Stimulated activated CD8-positive, alpha-beta memory T cell treated with anti-CD3 and anti-CD28 coated beads, Interleukin-12 subunit alpha, Interleukin-12 subunit beta, amount 100 ng/mL, for 24 hours (primary cell): ENCODE results near the gene MEOX1.

Source experiments
- DNase-seq: peaks from one replicate; pipeline ENCODE4 v3.0.0-alpha.2; 2020; ENCODE audit errors: extremely low read depth

Gene MEOX1

GRCh38 chr17:43679911-43680310, 18.2 kb upstream of the MEOX1 start:
- DNase-seq = no peak

- no peak for DNase-seq
These were observed 17.7 kb upstream of the MEOX1 start for GRCh38 chr17:43679401-43679800.

- no peak for DNase-seq
These were observed 14.7 kb upstream of the MEOX1 start for GRCh38 chr17:43676471-43676870.

- DNase-seq = no peak
These were observed 12.7 kb upstream of the MEOX1 start for GRCh38 chr17:43674394-43674793.

- DNase-seq = peak; percentile 39
These were observed 12.0 kb upstream of the MEOX1 start for GRCh38 chr17:43673516-43674323.

- no peak for DNase-seq
These were observed 10.2 kb upstream of the MEOX1 start for GRCh38 chr17:43671755-43672519.

GRCh38 chr17:43671031-43671692, 9.4 kb upstream of the MEOX1 start:
- DNase-seq = no peak

GRCh38 chr17:43670645-43671030, 8.9 kb upstream of the MEOX1 start:
- no peak for DNase-seq

GRCh38 chr17:43669971-43670644, 8.4 kb upstream of the MEOX1 start:
- DNase-seq = no peak

GRCh38 chr17:43667947-43668348, 6.2 kb upstream of the MEOX1 start:
- no peak for DNase-seq

GRCh38 chr17:43667506-43667905, 5.8 kb upstream of the MEOX1 start:
- DNase-seq = no peak

GRCh38 chr17:43665937-43666236, 4.2 kb upstream of the MEOX1 start:
- no peak for DNase-seq

GRCh38 chr17:43665084-43665936, 3.6 kb upstream of the MEOX1 start:
- no peak for DNase-seq

- DNase-seq = no peak
These were observed 2.4 kb upstream of the MEOX1 start for GRCh38 chr17:43664096-43664495.

GRCh38 chr17:43663383-43663782, 1.7 kb upstream of the MEOX1 start:
- DNase-seq = no peak

GRCh38 chr17:43662413-43663141, 855 bp upstream of the MEOX1 start:
- DNase-seq = no peak

GRCh38 chr17:43660816-43661493, 767 bp downstream of the MEOX1 start:
- DNase-seq = no peak

- DNase-seq = no peak
These were observed 1.7 kb downstream of the MEOX1 start for GRCh38 chr17:43659823-43660617.

GRCh38 chr17:43658900-43659299, 2.8 kb downstream of the MEOX1 start:
- DNase-seq = no peak
